Subcutaneous abdominal adipose tissue (tissue), 5 donors: ENCODE measurements around the gene SMIM32.

Experiments
- H3K27ac ChIP-seq: one replicate; pipeline ENCODE4 v1.7.0; 2013; ENCODE audit warnings: low read depth, mild to moderate bottlenecking, inconsistent platforms, low read length, moderate library complexity
- H3K27me3 ChIP-seq, 5 donors: one replicate each; pipeline ENCODE4 v1.7.0; 2013; ENCODE audit warnings: low read length in 5 of 5, inconsistent platforms in 1 of 5; ENCODE audit not compliant: control insufficient read depth in 5 of 5, insufficient read depth in 4 of 5
- H3K36me3 ChIP-seq, 5 donors: one replicate each; pipeline ENCODE4 v1.7.0; 2013; ENCODE audit warnings: low read length in 5 of 5; ENCODE audit not compliant: control insufficient read depth in 5 of 5, insufficient read depth in 5 of 5
- H3K4me1 ChIP-seq, 5 donors: one replicate each; pipeline ENCODE4 v1.7.0; 2013; ENCODE audit warnings: low read length in 5 of 5, mild to moderate bottlenecking in 3 of 5, moderate library complexity in 1 of 5; ENCODE audit not compliant: control insufficient read depth in 5 of 5, insufficient read depth in 5 of 5
- H3K4me3 ChIP-seq, 5 donors: one replicate each; pipeline ENCODE4 v1.7.0; 2013; ENCODE audit warnings: low read length in 5 of 5, low read depth in 1 of 5
- H3K9ac ChIP-seq, 5 donors: one replicate each; pipeline ENCODE4 v1.7.0; 2013; ENCODE audit warnings: low read length in 5 of 5, mild to moderate bottlenecking in 4 of 5, moderate library complexity in 3 of 5
- H3K9me3 ChIP-seq, 5 donors: one replicate each; pipeline ENCODE4 v1.7.0; 2013; ENCODE audit warnings: low read length in 5 of 5; ENCODE audit not compliant: control insufficient read depth in 5 of 5
- donor health status: healthy.
- donor health status: healthy.
- donor health status: healthy.
- donor health status: healthy.
- donor health status: healthy.

The SMIM32 gene

GRCh38 chr5:136190904-136191303, 2.1 kb downstream of the SMIM32 start:
- Histone ChIP-seq H3K36me3 (peaks cover 7 to 27% (median 18%) of the 10 kb centered on the region in 5 donors), H3K27me3 (peaks cover 14 to 49% (median 40%) of the 10 kb centered on the region in 5 donors), H3K9me3 (peaks cover 0 to 5% (median 0%) of the 10 kb centered on the region in 5 donors), H3K27ac (no peak overlapping the region), H3K9ac (no peak overlapping the region), H3K4me1 (peaks cover 0 to 28% (median 22%) of the 10 kb centered on the region in 5 donors), H3K4me3 (no peak overlapping the region)

GRCh38 chr5:136190091-136190720, 2.8 kb downstream of the SMIM32 start:
- peaks cover 0 to 5% (median 0%) of the 10 kb centered on the region in 5 donors for H3K9me3 ChIP-seq
- H3K36me3 ChIP-seq: peaks cover 7 to 27% (median 18%) of the 10 kb centered on the region in 5 donors
- peaks cover 14 to 49% (median 40%) of the 10 kb centered on the region in 5 donors for H3K27me3 ChIP-seq
- no peak overlapping the region for H3K27ac ChIP-seq
- no peak overlapping the region for H3K4me3 ChIP-seq
- H3K4me1 ChIP-seq: peaks cover 0 to 28% (median 22%) of the 10 kb centered on the region in 5 donors
- no peak overlapping the region for H3K9ac ChIP-seq

DNA sequence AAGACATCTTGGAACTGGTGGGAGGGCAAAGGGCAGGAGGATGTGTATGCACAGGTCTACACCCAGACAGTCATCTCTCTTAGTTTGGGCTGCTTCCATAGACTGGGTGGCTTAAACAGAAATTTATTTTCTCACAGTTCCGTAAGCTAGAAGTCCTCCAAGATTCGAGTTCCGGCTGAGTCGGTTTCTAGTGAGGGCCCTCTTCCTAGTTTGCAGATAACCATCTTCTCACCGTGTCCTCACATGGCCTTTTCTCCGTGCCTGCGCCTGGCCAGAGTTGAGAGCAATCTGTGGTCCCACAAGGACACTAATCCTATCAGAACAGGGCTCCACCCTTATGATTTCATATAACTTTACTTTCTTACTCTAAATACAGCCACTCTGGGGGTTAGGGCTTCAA, 4.1 kb downstream of the SMIM32 start:
- Histone ChIP-seq H3K27me3 (peaks cover 12 to 36% (median 28%) of the 10 kb centered on the region in 5 donors), H3K27ac (no peak overlapping the region), H3K9ac (no peak overlapping the region), H3K4me1 (peaks cover 0 to 28% (median 22%) of the 10 kb centered on the region in 5 donors), H3K36me3 (peaks cover 7 to 27% (median 18%) of the 10 kb centered on the region in 5 donors), H3K9me3 (peaks cover 0 to 5% (median 0%) of the 10 kb centered on the region in 5 donors), H3K4me3 (no peak overlapping the region)

- Histone ChIP-seq H3K9me3 (peaks cover 0 to 5% (median 0%) of the 10 kb centered on the region in 5 donors), H3K9ac (no peak overlapping the region), H3K4me1 (peaks cover 0 to 11% (median 6%) of the 10 kb centered on the region in 5 donors), H3K36me3 (peaks cover 7 to 27% (median 19%) of the 10 kb centered on the region in 5 donors), H3K27ac (no peak overlapping the region), H3K4me3 (no peak overlapping the region), H3K27me3 (peaks cover 0 to 15% (median 10%) of the 10 kb centered on the region in 5 donors)
Observed at GRCh38 chr5:136186796-136187195, 6.2 kb downstream of the SMIM32 start.

DNA sequence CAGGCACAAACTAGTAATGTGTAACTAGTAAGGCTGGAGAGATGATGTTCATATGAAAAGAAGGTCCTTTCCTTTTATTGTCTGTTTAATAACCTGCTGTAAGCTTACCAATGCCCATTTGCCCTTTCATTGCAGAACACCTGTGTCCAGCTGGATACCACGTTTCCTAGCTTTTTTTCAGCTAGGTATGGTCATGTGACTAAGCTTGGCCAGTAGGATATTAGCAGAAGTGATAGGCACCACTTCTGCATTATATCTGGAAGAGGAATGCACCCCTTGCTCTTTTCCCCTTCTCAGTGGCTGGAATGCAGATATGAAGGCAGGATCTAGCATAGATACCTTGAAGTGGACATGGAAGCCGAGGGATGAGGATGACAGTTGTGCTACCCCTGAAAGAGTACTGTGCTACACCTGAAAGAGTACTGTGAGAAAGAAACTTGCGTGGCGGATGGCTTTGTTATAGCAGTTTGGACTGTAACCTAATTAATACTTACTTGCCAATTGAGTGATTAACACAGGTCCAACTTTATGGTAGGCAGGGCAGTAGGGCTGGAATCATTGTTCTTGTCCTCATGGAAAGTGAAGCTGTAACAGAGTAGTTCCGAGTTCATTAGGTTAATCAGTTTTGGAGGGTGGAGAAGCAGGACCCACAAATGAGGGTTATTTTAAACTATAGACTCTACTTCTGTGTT, 6.8 kb downstream of the SMIM32 start:
- Histone ChIP-seq H3K9ac (no peak overlapping the region), H3K4me3 (no peak overlapping the region)

GRCh38 chr5:136182618-136183017, 10.3 kb downstream of the SMIM32 start:
- no peaks in the 10 kb centered on the region for H3K27me3 ChIP-seq
- no peaks in the 10 kb centered on the region for H3K9me3 ChIP-seq
- H3K9ac ChIP-seq: no peak overlapping the region
- H3K27ac ChIP-seq: no peak overlapping the region
- no peak overlapping the region for H3K4me3 ChIP-seq
- peaks cover 10 to 32% (median 26%) of the 10 kb centered on the region in 5 donors for H3K36me3 ChIP-seq
- H3K4me1 ChIP-seq: peaks cover 0 to 3% (median 0%) of the 10 kb centered on the region in 5 donors

More for the DNA sequence above, 6.8 kb downstream of the SMIM32 start:
- H3K9me3 ChIP-seq: peaks cover 0 to 5% (median 0%) of the 10 kb centered on the region in 5 donors
- peaks cover 0 to 8% (median 3%) of the 10 kb centered on the region in 5 donors for H3K27me3 ChIP-seq
- H3K27ac ChIP-seq: no peak overlapping the region
- H3K36me3 ChIP-seq: peaks cover 7 to 27% (median 24%) of the 10 kb centered on the region in 5 donors
- H3K4me1 ChIP-seq: peaks cover 0 to 4% (median 0%) of the 10 kb centered on the region in 5 donors

GRCh38 chr5:136174021-136174659, 18.8 kb downstream of the SMIM32 start:
- Histone ChIP-seq H3K27me3 (no peaks in the 10 kb centered on the region), H3K9ac (no peak overlapping the region), H3K27ac (no peak overlapping the region), H3K36me3 (peaks cover 36 to 56% (median 49%) of the 10 kb centered on the region in 5 donors), H3K4me3 (no peak overlapping the region), H3K9me3 (no peaks in the 10 kb centered on the region), H3K4me1 (no peaks in the 10 kb centered on the region)

GRCh38 chr5:136169218-136169617, 23.7 kb downstream of the SMIM32 start:
- Histone ChIP-seq H3K36me3 (peaks cover 17 to 41% (median 32%) of the 10 kb centered on the region in 5 donors), H3K9me3 (no peaks in the 10 kb centered on the region), H3K4me3 (no peak overlapping the region), H3K27me3 (no peaks in the 10 kb centered on the region), H3K9ac (no peak overlapping the region), H3K27ac (no peak overlapping the region), H3K4me1 (no peaks in the 10 kb centered on the region)

- H3K4me1 ChIP-seq: no peaks in the 10 kb centered on the region
- H3K36me3 ChIP-seq: peaks cover 13 to 36% (median 28%) of the 10 kb centered on the region in 5 donors
- no peaks in the 10 kb centered on the region for H3K27me3 ChIP-seq
- no peak overlapping the region for H3K4me3 ChIP-seq
- H3K27ac ChIP-seq: no peak overlapping the region
- no peak overlapping the region for H3K9ac ChIP-seq
- H3K9me3 ChIP-seq: no peaks in the 10 kb centered on the region
Observed at GRCh38 chr5:136166909-136167308, 26.1 kb downstream of the SMIM32 start.
